ENCODE measurements around the gene IRF7. TPM values are rescaled to one million over a fixed set of nuclear protein-coding genes. Genes with fewer than 3 reads are reported as not detected.

Gene IRF7
- polyA plus RNA-seq, 2 of the 4 experiments (the other 2 are of a cell fraction): 2.0 to 3.1 TPM

GRCh38 chr11:607020-607780 is 8.6 kb downstream of the IRF7 start:
- ATAC-seq (no peak), FAIRE-seq (no peak), DNase-seq (ENCODE audit: low read depth in 1 of 2, low spot score in 1 of 2) (no peak)
- Histone ChIP-seq H3K4me2 (no peak overlapping the region), H3K9me3 (no peaks in the 10 kb centered on the region), H3K27ac (no peak overlapping the region), H3K4me1 (peaks cover 13% of the 10 kb centered on the region), H3K4me3 (no peak overlapping the region)
- ChIA-PET POLR2A (interaction anchor here (1.4 kb wide), 1 partner anchor 31 kb away, joined by 3 read pairs; the partner anchor contains the start of gene PHRF1), CTCF (interaction anchor here (1.0 to 1.7 kb wide), 4 partner anchors 19 to 120 kb away, joined by 3 to 5 read pairs (median 3); no protein-coding TSS in a partner anchor)
- TF ChIP-seq CHD4 (IDR thresholded peaks at IDR 0.05; ENCODE audit: borderline replicate concordance): no peak
- TF ChIP-seq POLR2AphosphoS2 (conservative IDR thresholded peaks at IDR 0.05; ENCODE audit: low read length): no peak
- no peak for TF ChIP-seq HDAC2 (IDR thresholded peaks at IDR 0.05)
- TF ChIP-seq HMGXB4 (CRISPR knock-in tag; IDR thresholded peaks at IDR 0.05; ENCODE audit: borderline replicate concordance): no peak
- TF ChIP-seq EHF (CRISPR knock-in tag; IDR thresholded peaks at IDR 0.05): no peak
- no peak for TF ChIP-seq HOXB13 (CRISPR knock-in tag; IDR thresholded peaks at IDR 0.05; ENCODE audit: low read depth)
- TF ChIP-seq JUNB (IDR thresholded peaks at IDR 0.05): no peak
- no peak for TF ChIP-seq USF2 (IDR thresholded peaks at IDR 0.05)
- TF ChIP-seq RCOR1 (IDR thresholded peaks at IDR 0.05; ENCODE audit: low read depth, low read length): no peak
- no peak for TF ChIP-seq HES2 (IDR thresholded peaks at IDR 0.05)
- no peak for TF ChIP-seq FOSL2 (IDR thresholded peaks at IDR 0.05)
- TF ChIP-seq FOSL2 (CRISPR knock-in tag; IDR thresholded peaks at IDR 0.05): no peak
- TF ChIP-seq NPAS2 (CRISPR knock-in tag; IDR thresholded peaks at IDR 0.05; ENCODE audit: borderline replicate concordance): no peak
- 90% methylated on average over 35 of the region's 35 CpGs for WGBS (ENCODE audit: missing lambda C conversion rate)

GRCh38 chr11:606245-606644 is 9.5 kb downstream of the IRF7 start:
- ChIA-PET POLR2A (interaction anchor here (1.4 kb wide), 1 partner anchor 30 kb away, joined by 3 read pairs; the partner anchor contains the start of gene PHRF1), CTCF (interaction anchor here (1.0 to 1.7 kb wide), 4 partner anchors 20 to 121 kb away, joined by 3 to 5 read pairs (median 4); no protein-coding TSS in a partner anchor)
- no peak overlapping the region for H3K4me2 ChIP-seq
- ATAC-seq: peak; percentile 31 to 56; a peak in 4 of 6 replicates
- no peaks in the 10 kb centered on the region for H3K9me3 ChIP-seq
- DNase-seq (ENCODE audit: low read depth in 1 of 2, low spot score in 1 of 2): peak in 1 of 2 experiments; percentile 50
- FAIRE-seq: no peak
- TF ChIP-seq HDAC2 (IDR thresholded peaks at IDR 0.05) (no peak), MAX (IDR thresholded peaks at IDR 0.05) (no peak), GATA3 (IDR thresholded peaks at IDR 0.05; ENCODE audit: borderline replicate concordance) (no peak), CHD2 (IDR thresholded peaks at IDR 0.05; ENCODE audit: low read length, partially characterized antibody) (no peak)
- peak overlapping the region in 1 of 2 experiments; percentile 69; a peak in 3 of 6 replicates for H3K27ac ChIP-seq
- no CpG with 5 or more reads among the region's 19 CpGs for WGBS (ENCODE audit: missing lambda C conversion rate)
- no peak overlapping the region for H3K4me3 ChIP-seq
- H3K4me1 ChIP-seq: peaks cover 13% of the 10 kb centered on the region

GRCh38 chr11:605286-606129 is 10.2 kb downstream of the IRF7 start:
- ChIA-PET CTCF (interaction anchor here (0.7 to 2.3 kb wide), 4 partner anchors 9 to 118 kb away, joined by 3 to 7 read pairs (median 4); no protein-coding TSS in a partner anchor), POLR2A (no interaction called here)
- TF ChIP-seq ATOH8 (CRISPR knock-in tag; IDR thresholded peaks at IDR 0.05; ENCODE audit: low read depth): no peak
- no peak for TF ChIP-seq REST (IDR thresholded peaks at IDR 0.05)
- no peak for TF ChIP-seq SMC3 (IDR thresholded peaks at IDR 0.05)
- TF ChIP-seq EHF (CRISPR knock-in tag; IDR thresholded peaks at IDR 0.05): no peak
- no peak for TF ChIP-seq KDM1A (IDR thresholded peaks at IDR 0.05; ENCODE audit: low read depth)
- TF ChIP-seq USF2 (IDR thresholded peaks at IDR 0.05): no peak
- no peak overlapping the region for H3K4me3 ChIP-seq
- no peaks in the 10 kb centered on the region for H3K9me3 ChIP-seq
- no peak for DNase-seq (ENCODE audit: low read depth in 1 of 2, low spot score in 1 of 2)
- FAIRE-seq: no peak
- WGBS (ENCODE audit: missing lambda C conversion rate): 90% methylated on average over 20 of the region's 33 CpGs
- ATAC-seq: no peak
- H3K4me1 ChIP-seq: peaks cover 13% of the 10 kb centered on the region
- H3K4me2 ChIP-seq: no peak overlapping the region
- peak overlapping the region in 1 of 2 experiments; percentile 69; a peak in 3 of 6 replicates for H3K27ac ChIP-seq

All from A549 (cell line).